NCI-H1105 treated with DMSO at 0.1 percent for 48 hours (cell line): ENCODE data around the gene NFYC.

Source experiments
- DNase-seq: peaks from one replicate; lab custom pipeline; 2025; lab: John Stamatoyannopoulos, UW

Gene NFYC

DNA sequence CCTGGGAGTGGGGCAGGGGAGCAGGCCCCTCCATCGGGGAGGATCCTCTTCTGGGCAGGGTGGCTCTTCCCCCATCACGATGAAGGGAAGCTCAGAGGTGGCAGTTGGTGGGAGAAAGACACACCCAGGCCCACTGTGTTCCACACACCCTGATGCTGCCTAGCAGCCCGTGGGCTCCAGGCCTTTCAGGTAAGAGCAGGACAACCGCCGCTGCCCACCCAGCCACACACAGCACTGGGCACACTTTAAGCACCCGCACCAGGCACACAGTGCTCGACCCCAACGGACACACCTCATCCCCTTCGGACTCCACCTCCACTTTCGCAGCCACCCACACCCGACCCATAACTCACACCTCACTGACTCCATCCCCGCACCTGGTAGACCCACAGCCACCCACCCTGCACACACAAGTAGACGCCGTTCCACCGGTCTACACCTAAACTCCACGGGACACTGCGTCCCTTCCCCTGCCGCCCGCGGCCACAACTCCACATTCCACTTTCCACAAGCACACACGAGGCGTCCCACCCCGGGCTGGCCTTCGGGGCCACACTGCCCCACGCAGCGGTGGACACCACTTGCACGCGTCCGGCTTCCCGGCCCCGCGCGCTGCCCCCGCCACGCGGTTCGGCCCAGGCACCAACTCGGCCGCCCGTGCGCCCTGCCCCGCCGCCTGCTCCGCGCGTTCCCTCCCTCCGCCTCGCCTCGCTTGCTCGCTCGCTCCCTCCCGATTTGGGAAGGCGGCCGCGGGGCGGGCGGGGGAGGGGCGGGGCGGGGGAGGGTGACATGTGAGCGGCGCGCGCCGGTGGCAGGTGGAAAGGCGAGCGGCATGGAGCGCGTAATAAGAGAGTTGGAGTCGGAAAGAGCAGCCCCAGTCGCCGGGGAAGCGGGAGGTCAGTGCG, 91.7 kb downstream of the NFYC start, which contains the start of gene KCNQ4:
Gene KCNQ4 (plus strand): TSS at position 787 of the 905 bp plus-strand sequence. CDS start 307 bp downstream, outside the sequence.
- peak; percentile 22 for DNase-seq

DNA sequence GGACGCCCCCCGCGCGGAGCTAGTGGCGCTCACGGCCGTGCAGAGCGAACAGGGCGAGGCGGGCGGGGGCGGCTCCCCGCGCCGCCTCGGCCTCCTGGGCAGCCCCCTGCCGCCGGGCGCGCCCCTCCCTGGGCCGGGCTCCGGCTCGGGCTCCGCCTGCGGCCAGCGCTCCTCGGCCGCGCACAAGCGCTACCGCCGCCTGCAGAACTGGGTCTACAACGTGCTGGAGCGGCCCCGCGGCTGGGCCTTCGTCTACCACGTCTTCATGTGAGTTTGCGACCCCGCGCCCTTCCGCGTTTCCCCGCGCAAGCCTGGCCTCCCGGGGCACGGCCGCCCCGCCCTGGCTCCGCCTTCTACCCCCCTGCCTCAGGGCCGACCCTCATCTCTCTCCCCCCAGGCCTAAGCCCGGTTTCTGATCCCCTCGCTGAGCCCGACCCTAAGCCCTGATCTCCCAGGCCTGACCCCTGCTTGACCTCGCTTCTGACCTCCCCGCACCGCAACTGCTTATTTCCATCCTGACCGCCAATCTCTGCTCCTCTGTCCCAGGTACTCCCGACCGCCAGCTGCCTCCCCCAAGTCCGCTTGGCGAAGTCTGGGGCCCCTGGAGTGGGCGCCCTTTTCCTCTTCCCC, 92.8 kb downstream of the NFYC start:
- no peak for DNase-seq

GRCh38 chr1:40784771-40785151, 93.3 kb downstream of the NFYC start:
- no peak for DNase-seq

- no peak for DNase-seq
Measured at GRCh38 chr1:40785446-40785845, 93.9 kb downstream of the NFYC start.

DNA sequence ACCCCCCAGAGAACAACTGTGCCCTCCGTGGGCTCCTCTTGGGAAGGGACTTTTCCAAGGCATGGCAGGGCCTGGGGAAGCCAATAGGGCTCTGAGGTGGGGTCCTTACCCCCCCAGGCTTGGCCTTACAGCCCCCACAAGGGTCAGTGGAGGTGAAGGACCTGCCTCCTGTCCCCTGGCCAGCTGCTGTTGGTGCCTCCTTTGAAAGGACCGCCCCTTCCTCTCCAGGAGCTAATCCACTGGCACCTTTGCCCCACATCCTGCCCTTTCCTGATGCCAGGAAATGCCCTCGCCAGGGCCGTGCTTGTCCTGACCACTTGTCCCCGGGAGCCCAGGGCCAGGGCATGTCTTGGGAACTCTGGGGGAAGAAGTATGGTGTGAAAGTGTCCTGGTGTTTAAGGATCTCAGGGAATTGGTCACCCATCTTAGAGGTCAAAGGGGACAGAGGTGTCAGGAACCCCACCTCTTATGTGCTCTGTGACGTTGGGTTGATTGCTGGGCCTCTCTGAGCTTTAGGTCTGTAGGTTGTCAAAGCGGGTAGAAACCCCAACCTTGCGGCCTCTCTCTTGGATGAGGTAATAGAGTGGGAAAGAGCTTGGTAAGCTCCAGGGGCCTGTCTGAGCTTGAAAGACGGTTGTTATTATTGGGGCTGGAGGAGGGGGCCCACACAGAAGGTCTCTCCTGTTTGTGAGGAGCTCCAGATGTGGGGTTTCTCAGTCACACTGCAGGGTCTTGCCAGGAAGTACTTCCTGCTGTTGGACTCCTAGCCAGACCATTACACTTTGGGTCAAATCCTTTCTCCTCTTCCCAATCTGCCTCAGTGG, 94.9 kb downstream of the NFYC start:
- DNase-seq, result no peak

DNA sequence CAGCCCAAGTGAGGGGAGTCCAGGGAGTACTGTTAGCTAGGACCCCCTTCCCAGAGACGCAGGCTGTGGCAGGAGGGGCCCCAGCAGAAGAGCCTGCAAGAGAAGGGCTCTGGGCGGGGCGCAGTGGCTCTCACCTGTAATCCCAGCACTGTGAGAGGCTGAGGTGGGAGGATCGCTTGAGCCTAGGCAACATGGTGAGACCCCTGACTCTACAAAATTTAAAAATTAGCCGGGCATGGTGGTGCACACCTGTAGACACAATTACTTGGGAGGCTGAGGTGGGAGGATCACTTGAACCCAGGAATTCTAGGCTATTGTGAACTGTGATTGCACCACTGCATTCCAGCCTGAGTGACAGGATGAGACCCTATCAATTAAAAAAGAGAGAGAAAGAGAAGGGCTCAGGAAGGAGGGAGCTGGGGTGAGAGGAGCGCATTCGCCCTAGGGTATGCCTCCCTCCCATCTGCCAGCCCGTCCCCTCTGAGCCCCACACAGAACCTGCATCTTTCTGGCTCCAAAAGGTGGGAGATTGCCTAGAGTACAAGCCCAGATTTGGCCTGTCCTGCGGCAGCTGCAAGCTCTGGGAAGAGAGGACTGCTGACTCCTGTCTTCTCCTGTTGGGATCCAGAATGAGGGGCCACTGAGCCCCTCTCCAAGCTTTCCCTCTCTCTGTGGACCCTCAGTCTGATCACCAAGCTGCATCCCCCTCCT, 95.6 kb downstream of the NFYC start:
- DNase-seq, result no peak

DNA sequence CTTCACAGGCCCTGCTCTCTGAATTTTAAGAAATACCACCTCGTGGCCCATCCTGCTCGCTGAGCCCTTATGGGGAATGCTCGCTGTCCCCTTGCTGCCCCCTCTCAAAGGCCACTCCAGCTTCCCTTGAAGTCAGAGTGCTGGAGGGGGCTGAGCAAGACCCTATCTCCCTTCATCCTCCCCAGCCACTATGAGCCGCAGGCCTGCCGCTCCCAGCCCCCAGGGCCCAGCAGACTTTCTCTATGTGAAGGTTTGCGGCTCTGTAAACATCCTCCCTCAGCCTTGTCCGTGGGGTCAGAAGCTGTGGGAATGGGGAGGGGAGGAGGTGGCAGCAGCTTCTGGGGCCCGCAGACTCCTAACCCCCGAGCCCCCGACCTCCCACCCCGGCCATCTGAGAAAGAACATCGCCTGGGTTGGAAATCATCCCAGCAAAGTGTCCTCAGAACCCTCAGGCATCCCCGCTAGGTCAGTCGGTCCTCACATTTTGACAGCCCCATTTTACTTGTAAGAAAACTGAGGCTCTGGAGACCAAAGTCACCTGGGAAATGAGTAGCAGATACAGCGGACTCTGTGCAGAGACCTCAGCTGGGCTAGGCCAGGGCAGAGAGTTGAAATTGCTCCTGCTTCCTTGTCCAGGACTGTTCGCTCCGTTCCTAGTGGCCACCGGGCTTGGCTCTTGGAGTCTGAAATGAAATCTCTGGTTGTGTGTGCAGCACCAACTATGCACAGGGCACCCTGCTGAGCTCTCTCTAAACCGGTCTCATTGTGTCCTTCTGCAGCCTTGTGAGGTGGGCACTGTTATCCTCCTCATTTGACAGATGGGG, 96.4 kb downstream of the NFYC start:
- DNase-seq, result no peak

GRCh38 chr1:40788561-40789341, 97.2 kb downstream of the NFYC start:
- DNase-seq, result no peak

- DNase-seq, result no peak
Measured at GRCh38 chr1:40789342-40789598, 97.8 kb downstream of the NFYC start.

DNA sequence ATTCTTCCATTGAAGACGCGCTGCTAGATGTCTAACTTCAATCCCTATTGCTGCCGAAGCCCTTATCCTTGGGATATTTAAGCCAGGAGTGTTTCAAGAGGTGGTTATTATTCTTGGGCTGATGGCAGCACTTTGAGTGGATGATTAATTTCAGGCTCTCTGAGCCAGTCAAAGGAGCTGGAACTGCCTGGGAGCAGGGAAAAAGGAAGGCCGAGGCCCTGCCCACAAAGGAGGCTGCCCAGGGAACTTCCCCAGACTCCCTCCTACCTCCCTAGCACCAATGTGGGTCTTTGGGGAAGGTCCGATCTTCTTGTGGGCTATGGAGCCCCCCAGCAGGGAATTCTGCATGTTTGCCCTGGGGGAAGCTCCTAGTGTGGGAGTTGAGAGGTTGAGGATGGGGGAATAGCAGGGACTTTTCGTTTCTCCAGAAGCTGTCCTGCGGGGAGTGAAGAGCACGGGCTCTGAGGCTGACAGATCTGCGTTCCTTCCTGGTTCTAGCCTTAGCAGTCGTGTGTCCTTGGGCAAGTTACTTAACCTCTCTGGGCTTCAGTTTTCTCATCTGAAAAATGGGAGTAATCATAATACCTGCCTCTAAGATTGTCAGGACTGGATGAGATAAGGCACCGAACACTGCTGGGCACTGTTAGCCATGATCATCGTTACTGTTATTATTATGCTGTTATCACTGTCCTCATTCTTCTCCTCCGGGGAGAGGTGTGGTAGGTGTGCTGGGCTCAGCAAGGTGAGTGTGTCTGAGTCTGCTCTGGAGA, 98.3 kb downstream of the NFYC start:
- DNase-seq, result no peak

GRCh38 chr1:40792036-40792435, 100.5 kb downstream of the NFYC start:
- DNase-seq, result no peak

- DNase-seq, result no peak
Measured at GRCh38 chr1:40793617-40794016, 102.1 kb downstream of the NFYC start.

GRCh38 chr1:40794048-40794447, 102.5 kb downstream of the NFYC start:
- no peak for DNase-seq

DNA sequence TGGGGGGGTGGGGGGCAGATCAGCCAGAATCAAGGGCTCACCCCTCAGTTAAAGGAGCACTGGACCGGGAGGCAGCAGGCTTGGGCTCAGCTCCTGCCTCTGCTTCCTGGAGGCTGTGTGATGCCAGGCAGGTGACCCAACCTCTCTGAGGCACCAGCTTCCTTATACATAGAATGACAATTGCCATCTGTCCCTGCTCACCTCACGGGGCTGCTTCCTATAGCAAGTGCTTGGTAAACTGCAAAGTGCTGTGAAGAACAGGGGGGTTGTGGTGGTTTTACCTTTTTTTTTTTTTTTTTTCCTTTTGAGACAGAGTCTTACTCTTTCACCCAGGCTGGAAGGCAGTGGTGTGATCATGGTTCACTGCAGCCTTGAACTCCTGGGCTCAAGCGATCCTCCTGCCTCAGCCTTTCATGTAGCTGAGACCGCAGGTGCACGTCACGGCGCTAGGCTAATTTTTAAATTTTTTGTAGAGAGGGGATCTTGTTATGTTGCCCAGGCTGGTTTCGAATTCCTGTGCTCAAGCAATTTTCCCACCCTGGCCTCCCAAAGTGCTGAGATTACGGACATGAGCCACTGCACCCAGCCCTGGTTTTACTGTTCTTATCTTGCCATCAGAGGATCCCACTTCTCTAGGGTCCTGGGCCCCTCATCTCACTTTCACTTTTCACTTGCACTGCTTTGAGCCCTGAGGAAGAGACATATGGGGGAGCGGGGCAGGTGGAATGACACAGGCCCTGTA, 103.6 kb downstream of the NFYC start:
- no peak for DNase-seq

DNA sequence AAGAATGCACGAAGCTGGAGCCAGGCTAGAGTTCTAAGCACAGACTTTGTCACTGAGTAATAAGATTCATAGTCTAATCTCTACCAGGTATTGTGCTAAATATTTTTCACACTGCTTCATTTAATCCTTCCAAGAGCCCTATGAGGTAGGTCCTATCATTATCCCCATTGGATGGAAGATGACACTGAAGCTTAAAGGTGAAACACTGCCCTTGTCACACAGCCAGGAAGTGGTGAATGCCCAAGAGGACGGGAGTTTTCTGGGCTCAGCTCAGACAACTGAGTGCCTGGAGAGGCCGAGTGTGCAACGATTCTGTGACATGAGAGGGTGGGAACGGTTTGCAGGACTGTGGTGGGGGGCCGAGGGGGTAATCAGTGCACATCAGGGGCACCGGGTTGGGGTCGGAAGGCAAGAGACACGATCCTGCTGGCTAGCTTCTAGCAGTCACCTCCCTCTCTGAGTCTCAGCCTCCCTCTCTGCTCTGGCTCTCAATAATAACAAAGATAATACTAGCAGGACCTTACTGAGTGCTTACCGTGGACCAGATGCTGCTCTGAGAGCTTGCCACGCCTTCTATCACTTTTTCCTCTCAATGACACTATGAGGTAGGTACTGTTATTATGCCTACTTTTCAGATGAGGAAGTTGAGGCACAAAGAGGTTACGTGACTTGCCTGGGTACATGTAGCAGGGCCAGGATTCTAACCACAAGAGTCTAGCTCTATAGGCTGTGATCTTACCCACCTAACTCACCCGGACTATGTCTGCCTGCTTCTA, 104.5 kb downstream of the NFYC start:
- DNase-seq, result no peak

DNA sequence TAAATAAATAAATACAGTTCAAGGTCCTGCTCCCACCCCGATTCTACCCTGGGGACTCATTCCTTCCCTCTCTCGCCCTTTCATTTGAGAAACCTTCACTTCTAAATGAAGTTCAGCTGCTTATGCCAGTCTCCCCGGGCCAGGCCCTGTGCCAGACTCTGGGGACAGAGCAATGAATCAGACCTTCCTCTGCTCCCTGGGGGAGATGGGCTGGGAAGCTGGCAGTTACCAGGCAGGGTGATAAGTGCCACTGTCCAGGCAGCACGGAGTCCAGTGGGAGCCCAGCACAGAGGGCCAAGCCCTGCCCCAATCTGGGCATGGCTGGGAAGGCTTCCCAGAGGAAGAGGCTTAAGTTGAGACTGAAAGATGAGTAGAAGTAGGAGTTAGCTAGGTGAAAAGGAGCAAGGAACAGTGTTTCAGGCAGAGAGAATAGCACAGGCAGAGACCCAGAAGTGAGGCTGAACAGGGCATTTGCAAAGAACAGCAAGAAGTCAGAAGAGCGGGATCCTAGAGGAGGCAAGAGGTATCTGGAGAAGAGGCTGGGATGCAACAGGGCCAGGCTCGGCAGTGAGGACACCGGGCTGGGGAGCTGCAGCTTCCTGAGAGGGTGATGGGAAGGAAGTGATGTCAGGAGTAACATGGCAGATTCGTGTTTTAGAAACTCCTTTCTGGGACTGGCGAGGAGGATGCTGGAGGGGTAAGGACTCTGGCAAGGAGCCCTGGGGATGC, 105.6 kb downstream of the NFYC start:
- no peak for DNase-seq

GRCh38 chr1:40797668-40798010, 106.1 kb downstream of the NFYC start:
- DNase-seq, result no peak
